ENCODE data around the gene SENP1. TPM values are rescaled to one million over a fixed set of nuclear protein-coding genes. Genes with fewer than 3 reads are reported as not detected.

The SENP1 gene
- total RNA-seq, 2 donors from 2014 or later: 21.4 to 21.8 TPM

DNA sequence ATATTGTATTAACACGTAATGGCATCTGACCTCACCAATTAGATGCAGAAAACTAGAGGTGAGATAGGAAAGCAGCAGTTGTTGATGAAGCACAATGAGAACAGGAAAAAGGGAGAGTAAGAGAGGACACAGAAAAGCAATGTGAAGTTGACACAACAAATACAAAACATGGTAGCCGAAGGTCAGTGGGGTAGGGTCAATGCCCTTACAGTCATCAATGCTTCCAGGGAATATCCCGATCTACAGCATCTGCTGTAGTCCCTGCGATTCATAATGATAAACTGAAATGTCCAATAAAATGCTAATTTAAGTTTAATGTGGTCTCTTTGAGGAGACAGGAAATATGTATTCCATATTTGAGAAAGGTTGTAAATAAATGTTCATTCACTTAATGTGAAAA, 98.7 kb downstream of the SENP1 start:
- intact Hi-C loops (cut with DNase I): no loop called here
- peak; percentile 1 for DNase-seq (ENCODE audit: low spot score)

DNA sequence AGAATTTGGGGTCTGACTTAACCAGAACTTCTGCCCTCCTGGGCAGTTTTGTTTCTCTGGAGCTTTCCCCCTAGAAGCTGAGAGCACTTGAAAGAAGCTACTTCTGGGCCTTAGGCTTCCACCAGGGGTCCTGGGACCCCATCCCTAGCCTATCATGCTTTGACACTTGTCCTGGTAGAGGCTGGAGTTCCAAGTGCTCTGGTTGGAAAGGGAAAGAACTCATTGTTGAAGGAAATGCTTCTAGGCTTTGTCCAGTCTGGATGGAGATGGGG, 100.2 kb downstream of the SENP1 start:
- intact Hi-C loops (cut with DNase I): no loop called here
- DNase-seq (ENCODE audit: low spot score): peak; percentile 15

DNA sequence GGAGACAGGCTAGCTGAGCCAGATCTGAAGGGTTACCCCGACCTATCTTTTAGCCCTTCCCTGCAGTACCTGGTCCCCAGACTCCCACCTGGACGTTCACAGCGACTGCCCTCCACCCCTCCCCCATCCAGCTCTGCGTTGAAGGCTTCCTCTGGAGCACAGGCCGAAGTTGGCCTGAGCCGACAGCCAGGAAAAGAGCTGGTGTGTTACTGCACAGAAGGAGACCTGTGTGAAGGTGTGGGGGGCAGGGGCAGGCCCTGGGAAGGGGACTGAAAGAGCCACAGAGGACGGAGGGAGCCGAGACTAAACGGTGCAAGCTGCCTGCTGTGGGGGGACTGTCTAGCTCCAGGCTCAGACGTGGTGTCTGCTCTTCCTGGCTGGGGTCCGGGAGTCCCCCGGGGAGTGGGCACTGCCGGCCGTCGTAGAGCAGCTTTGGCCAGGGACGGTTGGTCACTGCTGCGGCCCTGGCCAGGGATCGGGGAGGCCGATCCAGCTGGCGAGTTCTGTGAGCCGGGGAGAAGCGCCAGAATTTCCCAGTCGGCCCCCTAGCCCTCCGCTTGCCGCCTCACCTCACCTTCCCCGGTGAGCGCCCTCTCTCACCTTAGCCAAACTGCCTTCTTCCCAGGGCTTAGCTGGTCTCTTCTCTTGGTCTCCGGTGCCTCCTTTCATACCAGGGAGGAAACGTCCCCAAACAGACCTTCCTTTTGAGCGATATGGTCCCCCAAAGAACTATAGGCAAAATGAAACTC, 100.7 kb downstream of the SENP1 start:
- intact Hi-C loops (cut with DNase I): no loop called here
- DNase-seq (ENCODE audit: low spot score): peak; percentile 31

DNA sequence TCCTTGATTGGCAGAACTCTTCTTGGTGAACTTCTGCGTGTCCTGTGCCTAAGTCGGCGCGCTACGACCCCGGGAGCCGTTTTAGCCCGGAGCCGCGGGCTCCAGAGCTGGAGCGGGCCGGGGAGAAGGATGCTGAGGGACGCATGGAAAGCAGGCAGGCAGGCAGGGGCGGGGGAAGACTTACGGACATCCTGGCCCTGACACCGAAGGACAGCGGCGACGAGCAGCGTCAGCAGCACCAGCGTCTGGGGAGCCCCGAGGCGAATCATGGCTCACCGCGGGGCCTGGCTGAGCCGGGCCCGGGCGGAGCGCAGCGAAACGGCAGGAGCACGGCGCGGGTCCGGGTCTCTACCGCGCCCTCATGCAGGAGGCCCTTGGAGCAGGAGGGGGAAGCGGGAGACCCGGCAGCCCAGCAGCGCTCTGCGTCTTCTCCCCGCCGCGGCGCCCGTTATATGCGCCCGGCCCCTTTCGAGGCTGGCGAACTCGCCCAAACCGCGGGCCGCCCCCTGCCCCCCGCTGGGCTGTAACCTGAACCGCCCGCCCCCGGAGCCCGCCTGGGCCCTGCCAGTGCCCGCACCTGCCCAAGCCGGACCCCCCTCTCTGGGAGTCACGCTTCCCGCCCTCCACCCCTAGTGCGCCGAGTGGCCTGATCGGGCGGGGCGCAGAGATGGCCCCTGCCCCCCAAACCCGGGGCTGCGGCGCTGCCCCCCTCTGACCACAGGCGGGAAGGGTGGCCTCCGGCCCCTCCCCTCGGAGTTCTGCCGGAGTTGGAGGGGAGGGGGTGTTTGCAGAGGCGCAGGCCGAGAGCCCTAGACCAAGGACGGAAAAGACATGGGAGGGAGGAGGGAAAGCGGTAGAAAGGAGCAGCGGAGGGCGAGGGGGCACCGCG, 101.6 kb downstream of the SENP1 start, which contains the start of gene COL2A1:
TSS of gene COL2A1 (minus strand) at position 424 of the 889 bp plus-strand sequence. CDS start at position 269, 155 bp downstream.
- intact Hi-C loops (cut with DNase I): no loop called here
- peak; percentile 76 for DNase-seq (ENCODE audit: low spot score)

DNA sequence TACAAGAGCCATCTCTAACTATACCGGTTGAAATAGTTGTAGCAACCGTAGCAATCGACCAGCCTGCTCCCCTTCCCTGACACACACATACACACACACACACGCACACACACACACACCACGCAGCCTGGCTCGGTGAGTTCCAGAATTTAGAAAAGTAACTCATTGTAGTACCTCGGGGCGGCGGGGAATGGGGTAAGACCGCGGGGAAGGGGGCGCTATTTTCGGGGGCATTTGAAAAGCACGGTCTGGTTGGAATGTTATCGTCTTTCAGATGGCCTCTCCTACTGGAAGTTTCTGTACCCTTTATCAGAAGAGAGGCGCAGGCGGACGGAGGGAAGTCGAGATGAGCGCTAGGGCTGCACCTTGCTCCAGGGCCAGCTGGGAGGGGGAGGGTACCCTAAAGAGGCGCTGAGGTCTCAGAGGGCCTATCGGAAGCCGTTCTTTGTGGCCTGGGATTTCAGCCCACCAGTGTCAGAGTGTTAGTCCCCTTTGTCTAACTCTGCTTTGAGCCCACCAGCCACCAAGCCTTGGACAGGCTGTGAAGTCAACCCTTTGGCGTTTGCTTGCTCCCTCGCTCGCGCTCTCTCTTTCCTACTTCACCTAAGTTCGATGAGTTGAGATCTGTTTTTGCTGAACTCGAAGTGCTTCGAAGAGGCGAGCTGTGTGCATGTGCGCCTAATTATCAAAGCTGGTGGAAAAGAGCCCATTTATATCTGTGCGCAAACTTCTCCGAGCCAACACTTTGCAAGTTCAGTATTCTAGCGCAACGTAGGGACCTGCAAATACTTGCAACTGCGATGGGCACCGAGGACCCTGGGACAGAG, 102.4 kb downstream of the SENP1 start:
- intact Hi-C loops (cut with DNase I): no loop called here
- DNase-seq (ENCODE audit: low spot score): peak; percentile 69

DNA sequence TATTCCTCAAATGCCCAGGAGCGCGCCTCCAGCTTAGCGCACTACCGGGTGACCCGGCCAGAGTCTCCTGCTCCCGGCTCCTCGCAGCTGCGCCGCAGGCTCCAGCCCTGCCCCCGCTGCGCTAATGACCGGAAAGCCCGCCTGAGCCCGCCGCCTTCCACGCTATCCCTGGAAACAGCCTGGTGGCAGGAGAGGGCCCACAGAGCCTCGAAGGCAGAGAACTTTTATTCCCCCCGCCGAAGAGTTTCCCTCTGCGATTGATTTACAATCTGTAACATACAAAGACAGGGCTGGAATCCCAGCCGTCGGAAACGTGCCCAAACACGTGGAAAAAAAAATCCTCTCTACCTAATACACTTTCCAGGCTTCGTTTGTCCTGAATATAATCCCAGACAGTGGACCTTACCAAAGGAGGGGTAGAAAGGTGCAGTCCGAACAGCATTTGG, 103.1 kb downstream of the SENP1 start:
- intact Hi-C loops (cut with DNase I): no loop called here

DNA sequence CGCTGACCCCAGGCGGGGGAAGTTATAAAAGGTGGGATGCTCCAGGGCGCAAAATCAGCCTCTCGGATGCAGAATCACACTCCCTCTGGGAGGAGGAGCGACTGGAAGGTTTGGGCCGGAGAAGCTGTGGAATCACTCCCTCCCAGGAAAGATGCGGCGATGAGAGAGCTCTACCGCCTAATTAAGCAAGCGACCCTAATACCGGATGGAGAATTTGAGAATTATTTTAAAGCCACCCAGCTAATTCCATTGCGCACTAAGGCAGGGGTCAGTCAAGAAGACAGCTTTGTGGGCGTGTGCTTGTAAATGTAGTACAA, 103.5 kb downstream of the SENP1 start:
- intact Hi-C loops (cut with DNase I): no loop called here
- DNase-seq (ENCODE audit: low spot score): no peak

More for the DNA sequence above, 103.1 kb downstream of the SENP1 start:
- peak; percentile 81 for DNase-seq (ENCODE audit: low spot score)

DNA sequence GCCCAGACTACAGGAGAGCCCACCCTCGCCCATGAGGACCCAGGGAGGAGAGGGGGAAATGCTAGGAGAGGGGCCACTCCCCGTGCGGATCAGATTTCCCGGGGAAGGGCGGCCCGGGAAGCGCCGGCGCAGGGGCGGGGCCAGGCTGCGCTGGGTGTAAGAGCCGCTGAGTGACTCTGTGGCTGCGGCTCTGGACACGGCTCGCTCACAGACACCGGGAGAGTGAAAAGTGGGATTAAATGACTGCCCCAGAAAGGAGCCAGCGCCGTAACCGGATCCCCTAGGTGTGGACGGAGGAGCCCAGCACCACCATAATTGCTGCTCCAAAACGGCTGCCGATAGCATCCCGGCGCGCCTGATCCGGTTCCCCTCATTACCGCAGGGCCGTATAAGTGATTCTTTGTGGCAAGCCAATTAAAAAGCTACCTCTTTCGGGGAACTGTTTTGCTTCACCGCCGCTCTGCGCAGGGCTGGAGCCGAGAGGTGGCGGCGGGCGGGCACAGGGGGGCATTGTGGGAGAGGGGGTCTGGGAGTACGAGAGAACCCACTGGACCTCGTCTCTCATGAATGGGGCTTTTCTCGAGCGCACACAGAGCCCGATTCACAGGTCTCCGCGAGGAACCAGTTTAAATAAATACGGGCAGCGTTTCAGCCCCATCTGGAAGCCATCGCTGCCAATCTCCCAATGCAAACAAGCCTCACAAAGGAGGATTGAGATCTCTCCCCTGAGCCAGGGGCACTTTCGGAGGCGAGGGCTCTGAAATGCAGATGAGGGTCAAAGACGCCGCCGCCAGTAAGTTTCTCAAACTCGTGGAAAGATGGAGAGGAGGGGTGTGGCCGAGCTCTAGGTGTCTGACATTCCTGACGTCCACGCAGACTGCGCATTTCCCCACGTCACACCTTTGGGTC, 104.1 kb downstream of the SENP1 start:
- DNase-seq (ENCODE audit: low spot score): peak; percentile 79
- intact Hi-C loops (cut with DNase I): no loop called here

DNA sequence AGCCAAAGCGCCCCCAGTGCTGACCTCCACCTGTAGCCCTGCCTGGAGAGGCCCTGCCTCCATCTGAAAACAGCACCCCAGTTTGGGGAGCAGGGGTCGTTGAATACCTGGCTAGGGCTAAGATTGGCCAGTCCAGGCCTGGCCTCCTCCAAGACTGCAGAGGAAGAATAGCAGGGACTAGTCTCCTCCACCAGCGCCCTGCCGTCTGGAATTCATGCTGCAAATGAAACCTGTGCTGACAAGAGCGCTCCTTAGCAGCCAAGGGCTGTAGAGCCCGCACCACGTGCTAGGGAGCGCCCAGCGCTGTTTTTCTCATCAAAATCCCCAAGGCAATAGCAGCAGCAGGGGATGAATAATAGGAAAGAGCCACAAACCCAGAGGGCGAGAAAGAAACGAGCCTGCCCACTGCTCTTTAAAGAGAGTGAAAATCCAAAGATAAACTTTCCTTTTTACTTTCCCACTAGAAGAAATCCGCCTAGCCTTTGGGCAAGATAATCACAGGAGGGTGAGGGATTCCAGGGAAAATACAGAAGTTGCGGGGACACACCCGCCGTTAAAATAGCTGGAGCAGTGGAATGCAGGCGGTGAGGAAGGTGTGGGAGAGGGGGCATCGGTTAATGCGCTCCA, 104.9 kb downstream of the SENP1 start:
- intact Hi-C loops (cut with DNase I): no loop called here
- peak; percentile 72 for DNase-seq (ENCODE audit: low spot score)

DNA sequence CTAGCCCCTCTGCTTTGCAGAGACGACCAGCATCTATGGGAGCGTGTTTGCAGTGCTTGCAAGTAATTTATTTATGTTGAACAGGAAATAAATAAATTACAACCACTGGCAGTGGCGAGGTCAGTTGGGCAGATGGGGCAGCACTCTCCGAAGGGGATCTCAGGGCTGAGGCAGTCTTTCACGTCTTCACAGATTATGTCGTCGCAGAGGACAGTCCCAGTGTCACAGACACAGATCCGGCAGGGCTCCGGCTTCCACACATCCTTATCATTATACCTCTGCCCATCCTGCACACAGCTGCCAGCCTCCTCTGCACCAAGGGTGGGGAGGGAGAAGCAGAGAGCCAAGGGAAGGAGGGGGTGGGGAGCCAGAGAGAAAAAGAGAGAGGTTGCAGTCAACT, 106.1 kb downstream of the SENP1 start:
- intact Hi-C loops (cut with DNase I): no loop called here
- peak; percentile 57 for DNase-seq (ENCODE audit: low spot score)

DNA sequence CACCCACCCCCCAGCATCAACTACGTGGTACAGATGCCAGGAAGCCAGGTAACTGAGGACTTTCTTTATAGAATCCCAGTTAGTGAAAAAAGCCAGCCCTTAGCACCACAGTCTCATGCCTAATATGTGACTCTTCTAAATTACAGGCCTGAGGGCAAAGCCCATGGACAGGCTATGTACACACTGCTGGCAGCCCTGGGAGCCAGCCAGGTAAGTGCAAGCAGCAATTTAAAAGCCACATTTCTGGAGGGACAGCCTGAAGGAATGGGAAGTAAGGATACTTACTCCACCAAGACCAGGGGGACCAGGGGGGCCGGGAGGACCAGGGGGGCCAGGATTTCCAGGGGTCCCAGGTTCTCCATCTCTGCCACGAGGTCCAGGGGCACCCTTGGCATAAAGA, 108.6 kb downstream of the SENP1 start:
- intact Hi-C loops (cut with DNase I): no loop called here
- DNase-seq (ENCODE audit: low spot score): peak; percentile 62

DNA sequence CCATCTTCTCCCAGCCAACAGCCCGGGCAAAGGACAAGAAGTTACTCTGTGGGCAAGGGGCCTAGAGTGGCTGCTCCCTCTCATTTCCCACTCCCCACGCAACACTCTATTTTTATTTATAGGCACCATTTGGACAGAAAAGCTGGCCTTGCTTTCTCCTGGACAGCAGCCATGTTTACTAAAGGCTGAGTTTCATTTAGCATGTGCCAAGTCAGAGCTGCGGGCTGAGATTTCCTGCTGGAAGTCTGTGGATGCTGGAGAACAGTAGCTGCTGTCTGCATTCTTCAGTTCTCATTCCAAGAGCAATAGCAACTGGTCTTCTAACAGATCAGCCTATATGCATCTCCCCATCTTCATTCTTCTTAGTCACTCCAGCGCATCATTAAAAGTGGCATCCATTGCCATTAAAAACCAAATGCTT, 109.9 kb downstream of the SENP1 start:
- DNase-seq (ENCODE audit: low spot score): peak; percentile 46
- intact Hi-C loops (cut with DNase I): no loop called here

DNA sequence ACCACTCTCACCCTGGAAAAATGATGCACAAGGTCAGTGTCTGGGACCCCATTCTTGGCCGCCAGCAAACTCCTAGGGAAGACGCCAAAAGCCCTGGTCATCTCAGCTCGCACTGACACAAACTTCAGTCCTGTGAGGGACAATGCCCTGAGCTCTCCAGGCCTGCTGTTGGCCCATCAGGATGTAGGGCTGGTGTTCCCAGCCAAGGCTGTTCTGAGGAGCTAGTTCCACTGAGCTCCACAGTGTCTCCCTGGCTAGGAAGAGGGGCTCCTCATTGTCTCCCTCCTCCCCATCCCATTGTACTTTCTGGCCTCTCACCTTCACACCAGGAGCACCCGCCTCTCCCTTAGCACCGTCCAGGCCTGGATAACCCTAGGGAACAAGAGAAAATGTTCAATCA, 112.4 kb downstream of the SENP1 start:
- peak; percentile 68 for DNase-seq (ENCODE audit: low spot score)
- intact Hi-C loops (cut with DNase I): no loop called here

Small RNA genes within 50 kb of the gene (microRNA-seq; reads per million reads assigned to microRNA genes)
- 0.52 to 2.6 reads per million in 2 donors for gene MIR6505 (ENCODE audit: borderline microRNAs expressed in 2 of 2)

Other genes starting within 250 kb of the SENP1 start
- gene VDR, start 201.1 kb downstream of the SENP1 start, total RNA-seq: 10 to 100 TPM in 1 of 2 donors, 1 to 10 TPM in 1; 9.6 to 10.2 TPM
- 10 to 100 TPM; 29.5 to 36.1 TPM for gene TMEM106C, start 142.5 kb downstream of the SENP1 start, total RNA-seq
- gene COL2A1, start 101.6 kb downstream of the SENP1 start, total RNA-seq: not detected
- 10 to 100 TPM; 44.7 to 49.0 TPM for gene PFKM, start 13.3 kb upstream of the SENP1 start, total RNA-seq
- 10 to 100 TPM; 34.7 to 37.8 TPM for gene ASB8, start 51.4 kb upstream of the SENP1 start, total RNA-seq
- under 1 TPM; 0.48 to 0.74 TPM for gene CCDC184, start 77.6 kb upstream of the SENP1 start, total RNA-seq
- not detected for gene OR10AD1, start 97.2 kb upstream of the SENP1 start, total RNA-seq
- gene ZNF641, start 244.8 kb upstream of the SENP1 start, total RNA-seq: 10 to 100 TPM; 16.8 to 22.3 TPM

Measured in posterior vena cava (tissue), 2 donors.